Stimulated activated CD4-positive, alpha-beta T cell treated with anti-CD3 and anti-CD28 coated beads, TNF-alpha, amount 100 ng/mL, for 24 hours (primary cell): ENCODE results near the gene SBF1.
A peak's percentile ranks its signal among the peaks of the same experiment; 100 is the strongest.

Source experiments
- DNase-seq, 3 experiments: peaks; one replicate each; pipeline ENCODE4 v3.0.0-alpha.2; 2020; ENCODE audit warnings: low read depth in 3 of 3

The SBF1 gene

GRCh38 chr22:50505776-50506610 lies 31.2 kb upstream of the SBF1 start:
- no peak for DNase-seq

GRCh38 chr22:50505276-50505775 lies 30.5 kb upstream of the SBF1 start:
- no peak for DNase-seq

- no peak for DNase-seq
These were observed 29.8 kb upstream of the SBF1 start for GRCh38 chr22:50504369-50505211.

- DNase-seq, result no peak
These were observed 28.8 kb upstream of the SBF1 start for GRCh38 chr22:50503475-50504145.

- no peak for DNase-seq
These were observed 28.0 kb upstream of the SBF1 start for GRCh38 chr22:50502628-50503474.

GRCh38 chr22:50502096-50502495 lies 27.3 kb upstream of the SBF1 start:
- no peak for DNase-seq

- DNase-seq, result no peak
These were observed 25.6 kb upstream of the SBF1 start for GRCh38 chr22:50500452-50500851.

- DNase-seq, result peak; percentile 33 to 67 (median 56)
These were observed 23.6 kb upstream of the SBF1 start for GRCh38 chr22:50498322-50498890.

- no peak for DNase-seq
These were observed 22.3 kb upstream of the SBF1 start for GRCh38 chr22:50497093-50497492.

GRCh38 chr22:50490531-50491308 lies 15.9 kb upstream of the SBF1 start:
- DNase-seq, result peak in 1 of 3 experiments; percentile 31

- no peak for DNase-seq
These were observed 14.8 kb upstream of the SBF1 start for GRCh38 chr22:50489363-50490243.

GRCh38 chr22:50488886-50489285 lies 14.1 kb upstream of the SBF1 start:
- no peak for DNase-seq

GRCh38 chr22:50488006-50488677 lies 13.3 kb upstream of the SBF1 start:
- DNase-seq, result no peak

- DNase-seq, result no peak
These were observed 12.6 kb upstream of the SBF1 start for GRCh38 chr22:50487290-50488005.

GRCh38 chr22:50486561-50487289 lies 11.9 kb upstream of the SBF1 start, which contains the start of gene MIOX:
Gene MIOX, plus strand, starts transcription at chr22:50486859. Its CDS starts 39 bp downstream, at chr22:50486898.
- DNase-seq, result no peak

- DNase-seq, result no peak
These were observed 10.6 kb upstream of the SBF1 start for GRCh38 chr22:50485221-50486131.
